Mononuclear cell (primary cell): ENCODE data around the gene APP. TPM values are rescaled to one million over a fixed set of nuclear protein-coding genes. Genes with fewer than 3 reads are reported as not detected.
"Not testable (repeated sequence)": the region's sequence is repeated elsewhere in the genome, so short reads cannot be mapped to it uniquely, and the experiment has no call there.

Experiments used
- H3K27me3 ChIP-seq: 2 replicates; pipeline ENCODE4 v1.6.0; 2011; ENCODE audit warnings: low read length, control low read depth; ENCODE audit not compliant: insufficient read depth
- H3K4me1 ChIP-seq: 2 replicates; pipeline ENCODE4 v1.5.1; 2011; ENCODE audit warnings: mild to moderate bottlenecking, low read length, control low read depth; ENCODE audit not compliant: insufficient read depth
- H3K4me3 ChIP-seq: 2 replicates; pipeline ENCODE4 v1.5.1; 2011; ENCODE audit warnings: mild to moderate bottlenecking, low read length, moderate library complexity
- H3K9me3 ChIP-seq: 2 replicates; pipeline ENCODE4 v1.5.1; 2011; ENCODE audit warnings: low read depth, mild to moderate bottlenecking, control low read depth, low read length
- total RNA-seq: library from RNA; depleted of rRNA; stranded (reverse); fragments of >200 nt; gene quantifications from one replicate; pipeline ENCODE4 v1.2.3, GENCODE V29; 2012

The APP gene
- total RNA-seq, 1 donor, result 69.2 TPM

DNA sequence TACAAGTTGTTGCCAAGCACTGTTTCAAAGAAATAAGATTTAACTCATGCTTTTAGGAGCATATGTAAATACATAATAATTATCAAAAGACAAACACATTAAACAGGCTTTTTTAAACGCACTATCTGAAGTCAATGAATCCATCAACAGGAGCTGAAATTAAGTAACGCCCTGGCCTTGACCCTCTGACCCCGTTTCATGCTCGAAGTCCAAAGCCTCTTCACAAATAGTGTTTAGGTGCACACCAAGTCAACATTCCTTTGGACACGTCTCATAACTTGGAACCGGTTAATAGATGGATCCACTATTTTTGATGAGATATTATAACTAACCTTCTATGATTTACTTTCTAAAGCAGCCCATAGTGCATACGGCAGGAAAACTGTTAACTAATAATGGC lies 226.5 kb downstream of the APP start:
- H3K9me3 ChIP-seq, result no peaks in the 10 kb centered on the region
- H3K27me3 ChIP-seq, result no peaks in the 10 kb centered on the region
- H3K4me1 ChIP-seq, result no peaks in the 10 kb centered on the region
- H3K4me3 ChIP-seq, result no peak overlapping the region

- Histone ChIP-seq H3K27me3 (no peaks in the 10 kb centered on the region), H3K4me3 (no peak overlapping the region), H3K9me3 (no peaks in the 10 kb centered on the region), H3K4me1 (no peaks in the 10 kb centered on the region)
Measured at GRCh38 chr21:25942135-25942534, 228.4 kb downstream of the APP start.

- Histone ChIP-seq H3K4me1 (no peaks in the 10 kb centered on the region), H3K4me3 (no peak overlapping the region), H3K9me3 (no peaks in the 10 kb centered on the region), H3K27me3 (no peaks in the 10 kb centered on the region)
Measured at GRCh38 chr21:25939396-25939761, 231.2 kb downstream of the APP start.

GRCh38 chr21:25938658-25939395 lies 231.7 kb downstream of the APP start:
- Histone ChIP-seq H3K9me3 (no peaks in the 10 kb centered on the region), H3K4me1 (no peaks in the 10 kb centered on the region), H3K4me3 (no peak overlapping the region), H3K27me3 (no peaks in the 10 kb centered on the region)

GRCh38 chr21:25936776-25937175 lies 233.8 kb downstream of the APP start:
- H3K4me1 ChIP-seq, result no peaks in the 10 kb centered on the region
- no peak overlapping the region for H3K4me3 ChIP-seq
- no peaks in the 10 kb centered on the region for H3K9me3 ChIP-seq
- H3K27me3 ChIP-seq, result no peaks in the 10 kb centered on the region

DNA sequence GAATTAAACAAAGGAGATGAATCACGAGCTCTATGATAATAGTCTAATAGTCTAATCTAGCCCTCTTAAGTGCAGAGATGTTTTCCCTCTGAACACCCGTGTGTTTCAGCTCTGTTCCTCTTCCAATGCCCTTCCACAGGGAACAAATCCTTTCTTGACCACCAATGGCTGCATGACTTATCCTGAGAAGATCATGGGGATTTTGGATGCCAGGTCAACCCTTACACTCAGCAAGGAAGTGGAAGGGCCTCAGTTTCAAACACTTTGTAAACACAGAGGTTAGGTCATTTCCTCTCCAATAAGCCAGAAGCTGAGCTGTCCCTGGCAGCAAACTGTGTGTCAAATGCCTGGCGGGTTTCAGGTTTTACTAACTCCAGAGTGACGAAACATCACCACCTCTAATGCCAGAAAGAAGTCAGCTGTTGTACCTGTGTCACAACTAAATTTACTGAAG lies 235.8 kb downstream of the APP start:
- Histone ChIP-seq H3K4me1 (no peaks in the 10 kb centered on the region), H3K4me3 (no peak overlapping the region), H3K9me3 (no peaks in the 10 kb centered on the region), H3K27me3 (no peaks in the 10 kb centered on the region)

- no peaks in the 10 kb centered on the region for H3K9me3 ChIP-seq
- no peak overlapping the region for H3K4me3 ChIP-seq
- no peaks in the 10 kb centered on the region for H3K27me3 ChIP-seq
- H3K4me1 ChIP-seq, result no peaks in the 10 kb centered on the region
Measured at GRCh38 chr21:25934130-25934529, 236.4 kb downstream of the APP start.

DNA sequence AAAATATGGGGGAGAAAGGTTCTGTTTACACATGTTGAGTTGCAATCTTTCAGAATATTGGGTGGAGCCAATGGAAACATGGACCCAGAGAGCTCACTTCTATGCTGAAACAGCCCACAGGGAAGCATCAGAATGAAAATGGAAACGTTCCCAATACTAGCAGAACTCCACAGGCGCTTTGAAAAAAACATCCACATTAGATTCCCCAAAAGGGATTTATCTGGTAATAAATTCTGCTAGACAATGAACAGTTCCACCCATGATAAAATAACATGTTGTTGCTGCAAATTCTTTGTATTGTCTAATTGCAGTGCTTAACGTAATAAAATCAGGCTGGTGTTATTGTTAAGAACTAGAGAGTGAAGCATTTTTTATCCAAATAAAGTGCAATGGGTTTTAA lies 238.8 kb downstream of the APP start:
- no peaks in the 10 kb centered on the region for H3K4me1 ChIP-seq
- H3K9me3 ChIP-seq, result no peaks in the 10 kb centered on the region
- H3K27me3 ChIP-seq, result no peaks in the 10 kb centered on the region
- H3K4me3 ChIP-seq, result no peak overlapping the region

DNA sequence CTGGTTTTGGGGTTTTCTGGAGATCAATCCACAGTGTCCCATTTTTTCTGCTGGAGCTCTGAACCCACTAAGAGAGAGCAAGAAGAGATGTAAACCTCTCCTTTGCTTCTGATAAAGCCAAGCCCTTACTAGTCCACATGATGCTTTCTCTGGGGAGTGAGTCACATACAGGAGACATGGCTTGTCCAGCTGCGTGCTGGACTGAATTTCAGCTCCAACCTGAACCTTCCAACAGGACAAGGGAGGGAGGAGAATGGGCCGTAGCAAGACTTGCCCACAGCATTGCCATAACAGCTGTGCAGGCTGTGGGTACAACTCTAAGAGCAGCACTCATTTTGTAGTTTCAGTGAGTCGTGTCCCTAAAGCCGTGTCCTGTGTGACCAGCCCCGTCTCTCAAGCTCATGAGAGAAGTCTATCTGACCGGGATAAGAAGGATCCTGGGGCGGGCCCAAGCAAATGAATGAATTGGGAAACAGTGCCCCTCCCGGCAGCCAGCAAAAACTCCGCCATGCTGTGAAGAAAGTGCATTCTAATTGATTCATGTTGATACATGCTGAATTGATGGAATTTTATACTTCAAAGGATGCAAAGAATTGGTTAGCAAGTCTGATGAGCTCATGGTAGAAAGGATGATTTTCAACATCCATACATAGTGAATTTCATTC lies 240.6 kb downstream of the APP start:
- no peaks in the 10 kb centered on the region for H3K4me1 ChIP-seq
- no peaks in the 10 kb centered on the region for H3K27me3 ChIP-seq
- H3K9me3 ChIP-seq, result no peaks in the 10 kb centered on the region
- H3K4me3 ChIP-seq, result no peak overlapping the region

GRCh38 chr21:25927195-25927880 lies 243.2 kb downstream of the APP start:
- Histone ChIP-seq H3K4me1 (no peaks in the 10 kb centered on the region), H3K4me3 (no peak overlapping the region), H3K27me3 (no peaks in the 10 kb centered on the region), H3K9me3 (no peaks in the 10 kb centered on the region)

DNA sequence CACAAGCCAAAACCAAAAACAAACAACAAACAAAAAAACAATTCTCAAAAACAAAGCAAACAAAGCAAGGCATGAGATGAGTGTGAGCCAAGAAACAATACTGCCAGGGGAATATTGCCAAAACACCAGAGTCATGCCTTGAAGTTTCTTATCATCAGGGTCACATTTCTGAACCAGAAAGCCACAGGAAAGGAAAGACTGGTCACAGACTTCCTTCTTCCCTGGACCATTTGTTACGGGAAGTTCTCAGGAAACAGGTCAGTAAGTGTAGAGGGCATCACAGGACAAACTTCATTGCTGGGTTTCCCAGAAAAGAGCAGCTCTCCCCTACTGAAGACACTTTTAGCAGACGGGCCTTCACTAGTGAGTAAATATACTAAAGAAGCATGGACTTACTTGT lies 244.6 kb downstream of the APP start:
- H3K4me1 ChIP-seq, result no peaks in the 10 kb centered on the region
- H3K4me3 ChIP-seq, result no peak overlapping the region
- no peaks in the 10 kb centered on the region for H3K27me3 ChIP-seq
- H3K9me3 ChIP-seq, result no peaks in the 10 kb centered on the region

- Histone ChIP-seq H3K27me3 (no peaks in the 10 kb centered on the region), H3K4me1 (no peaks in the 10 kb centered on the region), H3K9me3 (no peaks in the 10 kb centered on the region), H3K4me3 (no peak overlapping the region)
Measured at GRCh38 chr21:25925064-25925800, 245.3 kb downstream of the APP start.

- H3K27me3 ChIP-seq, H3K9me3 ChIP-seq, H3K4me1 ChIP-seq, H3K4me3 ChIP-seq: not testable (repeated sequence)
Measured at GRCh38 chr21:25918152-25918551, 252.4 kb downstream of the APP start.

GRCh38 chr21:25916226-25916625 lies 254.3 kb downstream of the APP start:
- Histone ChIP-seq H3K9me3 (no peaks in the 10 kb centered on the region), H3K4me1 (no peaks in the 10 kb centered on the region), H3K4me3 (no peak overlapping the region), H3K27me3 (no peaks in the 10 kb centered on the region)

DNA sequence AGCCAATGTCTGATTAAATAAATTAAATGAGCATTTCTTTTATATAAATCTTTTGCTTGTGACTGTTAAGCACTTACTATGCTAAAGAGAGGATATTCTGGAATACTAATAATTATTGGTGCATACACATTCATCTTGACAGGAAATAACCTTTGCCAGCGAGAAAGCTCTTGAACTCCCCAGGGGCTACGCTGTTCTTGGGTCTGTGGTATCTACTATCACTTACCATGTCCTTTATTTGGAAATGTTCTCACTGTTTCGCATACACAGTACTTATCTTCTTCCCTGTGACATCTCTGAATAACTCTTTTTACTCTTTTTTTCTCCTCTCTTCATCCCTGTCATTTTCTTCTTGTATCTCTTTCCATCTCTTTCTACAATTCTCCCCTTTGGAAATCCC lies 257.1 kb downstream of the APP start:
- Histone ChIP-seq H3K9me3 (no peaks in the 10 kb centered on the region), H3K4me1 (no peaks in the 10 kb centered on the region), H3K27me3 (no peaks in the 10 kb centered on the region), H3K4me3 (no peak overlapping the region)
